NCI-H2107 treated with DMSO at 0.1 percent for 48 hours (cell line): ENCODE results near the gene CCDC196.
"Not testable (repeated sequence)": the region's sequence is repeated elsewhere in the genome, so short reads cannot be mapped to it uniquely, and the experiment has no call there.

Experiments
- DNase-seq: peaks from one replicate; lab custom pipeline; 2025; ENCODE audit not compliant: unreplicated experiment; lab: John Stamatoyannopoulos, UW

Gene CCDC196

GRCh38 chr14:66495218-66496098 lies 9.3 kb downstream of the CCDC196 start:
- peak; percentile 85 for DNase-seq

GRCh38 chr14:66496188-66496807 lies 10.1 kb downstream of the CCDC196 start:
- DNase-seq, result no peak

GRCh38 chr14:66496911-66497310 lies 10.7 kb downstream of the CCDC196 start:
- peak; percentile 65 for DNase-seq

- no peak for DNase-seq
These were observed 12.1 kb downstream of the CCDC196 start for GRCh38 chr14:66498311-66498710.

- no peak for DNase-seq
These were observed 15.4 kb downstream of the CCDC196 start for GRCh38 chr14:66501592-66501991.

- DNase-seq, result not testable (repeated sequence)
These were observed 16.7 kb downstream of the CCDC196 start for GRCh38 chr14:66502836-66503235.

- DNase-seq, result no peak
These were observed 17.4 kb downstream of the CCDC196 start for GRCh38 chr14:66503532-66503931.

- DNase-seq, result peak; percentile 90
These were observed 21.1 kb downstream of the CCDC196 start for GRCh38 chr14:66507181-66507721.

- peak; percentile 98 for DNase-seq
These were observed 21.8 kb downstream of the CCDC196 start, which contains the start of gene GPHN for GRCh38 chr14:66507722-66508546. TSS of gene GPHN (plus strand) at chr14:66508147.

- no peak for DNase-seq
These were observed 22.3 kb downstream of the CCDC196 start for GRCh38 chr14:66508547-66508845.

- DNase-seq, result no peak
These were observed 22.9 kb downstream of the CCDC196 start for GRCh38 chr14:66508846-66509621.

- DNase-seq, result no peak
These were observed 23.7 kb downstream of the CCDC196 start for GRCh38 chr14:66509874-66510273.

- DNase-seq, result no peak
These were observed 25.7 kb downstream of the CCDC196 start for GRCh38 chr14:66511849-66512248.

GRCh38 chr14:66514213-66514612 lies 28.0 kb downstream of the CCDC196 start:
- no peak for DNase-seq

GRCh38 chr14:66530526-66530925 lies 44.4 kb downstream of the CCDC196 start:
- no peak for DNase-seq

- no peak for DNase-seq
These were observed 52.9 kb downstream of the CCDC196 start for GRCh38 chr14:66539034-66539433.

- DNase-seq, result no peak
These were observed 53.9 kb downstream of the CCDC196 start for GRCh38 chr14:66540038-66540437.

- DNase-seq, result no peak
These were observed 55.5 kb downstream of the CCDC196 start for GRCh38 chr14:66541627-66542026.

GRCh38 chr14:66543996-66544395 lies 57.8 kb downstream of the CCDC196 start:
- no peak for DNase-seq

GRCh38 chr14:66545191-66545590 lies 59.0 kb downstream of the CCDC196 start:
- not testable (repeated sequence) for DNase-seq

- not testable (repeated sequence) for DNase-seq
These were observed 59.6 kb downstream of the CCDC196 start for GRCh38 chr14:66545751-66546150.
